Urothelium cell line (cell line): Measurements from ENCODE around the gene PBX1.

ENCODE experiments used
- DNase-seq: peaks from one replicate; pipeline ENCODE4 v3.0.0; 2011; ENCODE audit warnings: low spot score, mixed read lengths
- FAIRE-seq: peaks from 2 replicates; lab custom pipeline; 2011; peaks lifted over from hg19 to GRCh38; lab: Jason Lieb, UNC

The PBX1 gene

DNA sequence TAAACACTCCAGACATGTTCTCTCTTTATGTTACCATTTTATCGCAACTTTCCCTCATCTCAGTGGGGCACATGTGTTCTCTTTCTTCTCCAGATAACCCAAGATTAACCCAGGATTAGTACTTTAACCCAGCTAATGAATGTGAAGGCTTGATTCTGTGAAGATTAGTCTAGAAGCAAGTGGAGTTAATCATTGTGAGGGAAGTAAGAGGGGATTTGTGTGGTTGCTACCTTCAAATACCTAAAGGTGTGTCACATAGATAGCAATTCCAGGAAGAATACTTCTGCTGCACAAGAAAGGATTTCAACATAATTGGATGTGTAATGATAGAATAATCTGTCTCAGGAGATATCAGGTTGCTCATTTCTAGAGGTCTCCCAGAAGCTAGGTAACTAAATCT lies 327.1 kb downstream of the PBX1 start:
- FAIRE-seq (no peak), DNase-seq (no peak)

DNA sequence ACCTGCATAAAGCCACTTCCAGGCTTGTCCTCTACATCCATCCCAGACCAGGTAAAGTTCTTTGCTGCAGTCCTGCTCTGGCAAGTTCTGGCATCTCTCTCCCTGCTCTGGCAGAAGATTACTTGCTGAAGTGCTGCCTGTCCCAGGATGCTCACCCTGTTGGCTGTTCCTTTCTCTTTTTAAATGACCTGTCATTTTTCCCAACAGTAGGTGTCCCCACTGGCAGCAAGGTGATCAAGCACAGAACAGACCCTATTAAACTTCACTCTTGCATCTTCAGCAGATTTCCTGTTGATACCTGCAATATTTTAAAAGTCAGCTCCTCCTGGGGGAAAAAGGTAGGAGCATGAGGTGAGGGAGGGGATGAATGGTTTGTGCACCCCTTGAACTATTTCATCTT lies 332.6 kb downstream of the PBX1 start:
- no peak for DNase-seq
- FAIRE-seq, result no peak

DNA sequence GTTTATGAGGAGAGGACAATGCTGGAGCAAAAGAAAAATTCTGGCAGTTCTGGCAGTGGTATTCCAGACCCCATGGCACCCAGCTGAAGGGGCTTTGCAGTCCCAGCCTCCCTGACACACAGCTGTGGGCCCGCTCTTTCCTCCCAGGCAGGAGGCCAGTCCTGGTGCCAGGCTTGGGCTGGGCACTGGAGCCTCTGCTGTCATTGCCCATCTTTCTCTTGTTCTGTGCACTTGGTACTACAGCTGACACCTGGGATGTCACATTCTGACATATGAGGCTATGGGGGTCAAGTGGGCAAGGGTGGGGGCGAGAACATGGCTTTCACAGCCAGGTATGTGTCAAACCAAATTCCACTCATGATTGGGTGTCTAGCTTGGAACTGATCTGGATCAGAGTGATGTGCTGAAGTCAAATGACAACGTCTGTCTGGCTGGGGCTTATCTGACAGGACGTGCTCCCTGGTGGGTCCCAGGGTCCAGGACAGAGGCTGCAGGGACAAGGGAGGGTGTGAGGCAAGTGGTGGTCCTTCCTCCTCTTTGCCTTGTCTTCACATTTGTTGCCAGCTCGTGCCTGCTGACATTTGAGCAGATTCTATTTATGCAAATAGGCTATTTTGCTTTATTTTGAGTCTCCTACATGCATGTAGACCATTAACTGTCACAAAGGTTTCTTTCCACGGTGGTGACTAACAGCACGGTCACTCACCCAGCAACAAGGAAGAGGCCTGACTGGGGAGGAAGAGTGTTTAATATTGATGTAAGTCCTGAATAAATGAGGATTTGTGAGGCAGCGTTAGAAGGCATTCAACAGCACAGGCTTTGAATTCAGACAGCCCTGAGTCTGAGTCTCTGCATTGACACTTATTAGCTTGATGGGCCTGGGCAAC lies 336.3 kb downstream of the PBX1 start:
- no peak for DNase-seq
- FAIRE-seq, result no peak

DNA sequence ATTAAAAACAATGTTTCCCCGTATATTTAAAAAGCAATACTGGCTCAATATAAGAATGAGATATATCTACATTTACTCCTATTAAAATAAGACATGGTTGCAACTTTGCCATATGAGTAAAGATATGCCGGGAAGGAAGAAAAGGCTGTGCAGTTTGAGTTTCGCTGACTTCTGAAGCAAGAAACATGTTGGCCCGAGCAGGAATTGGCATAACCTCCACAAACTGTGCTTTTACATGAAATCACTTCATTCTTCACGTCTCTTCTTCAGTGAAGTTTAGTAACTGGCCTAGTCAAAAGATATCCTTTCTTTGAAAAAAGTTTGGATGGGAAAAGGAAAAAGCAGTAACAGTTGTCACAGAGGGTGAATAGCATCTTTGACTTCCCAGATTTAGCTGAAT lies 342.0 kb downstream of the PBX1 start:
- no peak for FAIRE-seq
- DNase-seq, result no peak
